ENCODE data around the gene EDEM3. TPM values are rescaled to one million over a fixed set of nuclear protein-coding genes. Genes with fewer than 3 reads are reported as not detected.

The EDEM3 gene
- total and polyA plus RNA-seq, 9 of the 15 experiments (the other 6 are each of a cell fraction or from before 2014, with no cell fraction given), result 15.8 to 46.6 (median 28.0) TPM

- H3K36me3 ChIP-seq (ENCODE audit: control insufficient read depth, insufficient read depth, low read length), result peaks cover 36% of the 10 kb centered on the region
- peaks cover 49% of the 10 kb centered on the region for H3K79me2 ChIP-seq (ENCODE audit: control insufficient read depth, insufficient read depth, low read length)
- peak in 1 of 4 experiments; percentile 28 for DNase-seq (ENCODE audit: extremely low read depth in 1 of 4, low spot score in 3 of 4)
- H2AFZ ChIP-seq (ENCODE audit: low read depth, low read length), result no peak overlapping the region
- ATAC-seq, result peak; percentile 43
- WGBS (ENCODE audit: insufficient coverage, low coverage, missing lambda C conversion rate), result 35% methylated on average over 4 of the region's 4 CpGs
- H3K4me3 ChIP-seq, result no peak overlapping the region
- H4K20me1 ChIP-seq (replicated peaks; ENCODE audit: control insufficient read depth, insufficient read depth, low read length), result no peaks in the 10 kb centered on the region
- H3K9me1 ChIP-seq (ENCODE audit: control insufficient read depth, insufficient read depth, low read length), result no peaks in the 10 kb centered on the region
- H3K4me1 ChIP-seq (replicated peaks in 1 of 2; ENCODE audit: control insufficient read depth in 2 of 2, insufficient read depth in 2 of 2, low read length in 2 of 2), result peaks cover 0 to 19% of the 10 kb centered on the region in 2 experiments; a peak in 3 of 5 replicates
- no peak overlapping the region for H3K4me2 ChIP-seq (ENCODE audit: insufficient read depth, low read length)
- peak; percentile 42 for FAIRE-seq
- BruUV-seq (replicated peaks), result no TSS peak
- in situ Hi-C loops (cut with MboI) (no loop called here), intact Hi-C loops (cut with micrococcal nuclease) (no loop called here)
- peak overlapping the region in 1 of 2 experiments; percentile 23; a peak in 1 of 4 replicates for H3K9ac ChIP-seq (ENCODE audit: insufficient read depth in 1 of 2, low read depth in 2 of 2, low read length in 2 of 2)
- no peaks in the 10 kb centered on the region for H3K9me3 ChIP-seq (replicated peaks; ENCODE audit: control insufficient read depth, insufficient read depth, low read depth, low read length)
- H3K27ac ChIP-seq (ENCODE audit: extremely low read depth, low read depth, low read length), result peak overlapping the region; percentile 17; the same call in 2 of the 3 replicates
- no peaks in the 10 kb centered on the region for H3K27me3 ChIP-seq (ENCODE audit: control insufficient read depth in 2 of 2, insufficient read depth in 2 of 2, low read length in 2 of 2)
- ChIA-PET POLR2A (interaction anchor here (2.1 kb wide), 1 partner anchor 8 kb away, joined by 12 read pairs; the partner anchor contains the start of gene EDEM3), CTCF (ENCODE audit: low intra/inter-chr PET ratio) (no interaction called here)
- TF ChIP-seq SMAD4 (CRISPR knock-in tag; conservative IDR thresholded peaks at IDR 0.05), result 0 out of 2 replicates have a peak, but pooled peaks have one; percentile 37
- TF ChIP-seq ZNF398 (CRISPR knock-in tag; IDR thresholded peaks at IDR 0.05), result no peak
- no peak for TF ChIP-seq ZNF121 (CRISPR knock-in tag; conservative IDR thresholded peaks at IDR 0.05)
- no peak for TF ChIP-seq BDP1 (IDR thresholded peaks at IDR 0.05; ENCODE audit: insufficient read depth, insufficient read length)
- no peak for TF ChIP-seq DMBX1 (CRISPR knock-in tag; IDR thresholded peaks at IDR 0.05; ENCODE audit: borderline replicate concordance)
- TF ChIP-seq, protein P1, sequence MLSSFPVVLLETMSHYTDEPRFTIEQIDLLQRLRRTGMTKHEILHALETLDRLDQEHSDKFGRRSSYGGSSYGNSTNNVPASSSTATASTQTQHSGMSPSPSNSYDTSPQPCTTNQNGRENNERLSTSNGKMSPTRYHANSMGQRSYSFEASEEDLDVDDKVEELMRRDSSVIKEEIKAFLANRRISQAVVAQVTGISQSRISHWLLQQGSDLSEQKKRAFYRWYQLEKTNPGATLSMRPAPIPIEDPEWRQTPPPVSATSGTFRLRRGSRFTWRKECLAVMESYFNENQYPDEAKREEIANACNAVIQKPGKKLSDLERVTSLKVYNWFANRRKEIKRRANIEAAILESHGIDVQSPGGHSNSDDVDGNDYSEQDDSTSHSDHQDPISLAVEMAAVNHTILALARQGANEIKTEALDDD (IDR thresholded peaks at IDR 0.05), result peak; percentile 67; the same call in 1 of the 2 replicates
- no peak for TF ChIP-seq ZNF253 (CRISPR knock-in tag; conservative IDR thresholded peaks at IDR 0.05)
- no peak for TF ChIP-seq IRF9 (tag; IDR thresholded peaks at IDR 0.05)
- no peak for TF ChIP-seq GABPB2 (CRISPR knock-in tag; conservative IDR thresholded peaks at IDR 0.05)
- TF ChIP-seq ZNF146 (CRISPR knock-in tag; IDR thresholded peaks at IDR 0.05; ENCODE audit: unreplicated experiment), result no peak
- TF ChIP-seq, protein P2, sequence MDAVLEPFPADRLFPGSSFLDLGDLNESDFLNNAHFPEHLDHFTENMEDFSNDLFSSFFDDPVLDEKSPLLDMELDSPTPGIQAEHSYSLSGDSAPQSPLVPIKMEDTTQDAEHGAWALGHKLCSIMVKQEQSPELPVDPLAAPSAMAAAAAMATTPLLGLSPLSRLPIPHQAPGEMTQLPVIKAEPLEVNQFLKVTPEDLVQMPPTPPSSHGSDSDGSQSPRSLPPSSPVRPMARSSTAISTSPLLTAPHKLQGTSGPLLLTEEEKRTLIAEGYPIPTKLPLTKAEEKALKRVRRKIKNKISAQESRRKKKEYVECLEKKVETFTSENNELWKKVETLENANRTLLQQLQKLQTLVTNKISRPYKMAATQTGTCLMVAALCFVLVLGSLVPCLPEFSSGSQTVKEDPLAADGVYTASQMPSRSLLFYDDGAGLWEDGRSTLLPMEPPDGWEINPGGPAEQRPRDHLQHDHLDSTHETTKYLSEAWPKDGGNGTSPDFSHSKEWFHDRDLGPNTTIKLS (IDR thresholded peaks at IDR 0.05; ENCODE audit: borderline replicate concordance, low read depth), result no peak
These were observed 8.6 kb downstream of the EDEM3 start for GRCh38 chr1:184745929-184746638.

Measured in K562 (cell line).